PFSK-1 (cell line): ENCODE measurements around the gene NCKIPSD.

Experiments used
- POLR2AphosphoS5 ChIP-seq: IDR thresholded peaks from 2 replicates; pipeline ENCODE4 v1.6.1; 2012; ENCODE audit warnings: low read depth, mild to moderate bottlenecking, control low read depth, low read length, moderate library complexity
- TF ChIP-seq, protein P1 (sequence below), 2 experiments: IDR thresholded peaks; 2 replicates each; pipeline versions ENCODE4 v1.6.1 to v1.8.0; 2011 to 2012; ENCODE audit warnings: low read depth in 2 of 2, low read length in 2 of 2, control low read depth in 1 of 2, inconsistent platforms in 1 of 2, mild to moderate bottlenecking in 1 of 2, moderate library complexity in 1 of 2; ENCODE audit not compliant: insufficient read depth in 1 of 2

DNA sequence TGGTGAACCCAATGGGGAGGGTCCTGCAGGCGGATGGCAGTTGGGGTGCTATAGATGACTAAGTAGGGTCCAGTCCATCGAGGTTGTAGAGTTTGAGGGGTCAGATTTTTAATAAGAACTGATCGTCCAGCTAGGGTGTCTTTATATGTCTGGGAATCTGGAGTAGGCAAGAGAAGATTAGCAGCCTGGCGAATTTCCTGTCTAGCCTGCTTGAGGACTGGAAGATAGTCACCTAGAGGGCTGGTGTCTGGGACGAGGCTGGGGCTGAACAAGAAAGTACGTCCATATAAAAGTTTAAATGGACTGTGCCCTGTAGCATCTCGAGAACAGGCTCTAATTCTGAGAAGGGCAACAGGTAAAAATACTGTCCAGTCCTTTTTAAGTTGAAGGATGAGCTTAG is 38.0 kb upstream of the NCKIPSD start:
- no peak for TF ChIP-seq POLR2AphosphoS5
- TF ChIP-seq, protein P1, sequence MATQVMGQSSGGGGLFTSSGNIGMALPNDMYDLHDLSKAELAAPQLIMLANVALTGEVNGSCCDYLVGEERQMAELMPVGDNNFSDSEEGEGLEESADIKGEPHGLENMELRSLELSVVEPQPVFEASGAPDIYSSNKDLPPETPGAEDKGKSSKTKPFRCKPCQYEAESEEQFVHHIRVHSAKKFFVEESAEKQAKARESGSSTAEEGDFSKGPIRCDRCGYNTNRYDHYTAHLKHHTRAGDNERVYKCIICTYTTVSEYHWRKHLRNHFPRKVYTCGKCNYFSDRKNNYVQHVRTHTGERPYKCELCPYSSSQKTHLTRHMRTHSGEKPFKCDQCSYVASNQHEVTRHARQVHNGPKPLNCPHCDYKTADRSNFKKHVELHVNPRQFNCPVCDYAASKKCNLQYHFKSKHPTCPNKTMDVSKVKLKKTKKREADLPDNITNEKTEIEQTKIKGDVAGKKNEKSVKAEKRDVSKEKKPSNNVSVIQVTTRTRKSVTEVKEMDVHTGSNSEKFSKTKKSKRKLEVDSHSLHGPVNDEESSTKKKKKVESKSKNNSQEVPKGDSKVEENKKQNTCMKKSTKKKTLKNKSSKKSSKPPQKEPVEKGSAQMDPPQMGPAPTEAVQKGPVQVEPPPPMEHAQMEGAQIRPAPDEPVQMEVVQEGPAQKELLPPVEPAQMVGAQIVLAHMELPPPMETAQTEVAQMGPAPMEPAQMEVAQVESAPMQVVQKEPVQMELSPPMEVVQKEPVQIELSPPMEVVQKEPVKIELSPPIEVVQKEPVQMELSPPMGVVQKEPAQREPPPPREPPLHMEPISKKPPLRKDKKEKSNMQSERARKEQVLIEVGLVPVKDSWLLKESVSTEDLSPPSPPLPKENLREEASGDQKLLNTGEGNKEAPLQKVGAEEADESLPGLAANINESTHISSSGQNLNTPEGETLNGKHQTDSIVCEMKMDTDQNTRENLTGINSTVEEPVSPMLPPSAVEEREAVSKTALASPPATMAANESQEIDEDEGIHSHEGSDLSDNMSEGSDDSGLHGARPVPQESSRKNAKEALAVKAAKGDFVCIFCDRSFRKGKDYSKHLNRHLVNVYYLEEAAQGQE (IDR thresholded peaks at IDR 0.05; ENCODE audit: insufficient read depth in 1 of 2, low read depth in 2 of 2, low read length in 2 of 2) = no peak
